IPS-20b (cell line): Measurements from ENCODE around the gene BARX2.

Experiments used
- H3K27ac ChIP-seq: one replicate; pipeline ENCODE4 v1.5.1; 2013; ENCODE audit warnings: low read length
- H3K27me3 ChIP-seq: 2 replicates; pipeline ENCODE4 v1.6.1; 2013; ENCODE audit warnings: mild to moderate bottlenecking, low read length, inconsistent platforms; ENCODE audit not compliant: insufficient read depth
- H3K36me3 ChIP-seq: 2 replicates; pipeline ENCODE4 v1.6.1; 2013; ENCODE audit warnings: low read depth, mild to moderate bottlenecking, inconsistent platforms, low read length, moderate library complexity; ENCODE audit not compliant: insufficient read depth
- H3K4me1 ChIP-seq: 2 replicates; pipeline ENCODE4 v1.6.1; 2013; ENCODE audit warnings: mild to moderate bottlenecking, control low read depth, inconsistent platforms, low read length, moderate library complexity; ENCODE audit not compliant: insufficient read depth
- H3K4me3 ChIP-seq: 2 replicates; pipeline ENCODE4 v1.5.1; 2013; ENCODE audit warnings: mild to moderate bottlenecking, low read length, inconsistent platforms
- H3K9ac ChIP-seq: 2 replicates; pipeline ENCODE4 v1.6.1; 2013; ENCODE audit warnings: low read depth, mild to moderate bottlenecking, inconsistent platforms, low read length, moderate library complexity
- H3K9me3 ChIP-seq: 2 replicates; pipeline ENCODE4 v1.6.1; 2013; ENCODE audit warnings: mild to moderate bottlenecking, low read depth, low read length, inconsistent platforms; ENCODE audit not compliant: insufficient read depth

BARX2 gene

GRCh38 chr11:129410395-129410960 is 34.8 kb downstream of the BARX2 start:
- Histone ChIP-seq H3K27ac (no peak overlapping the region), H3K36me3 (no peaks in the 10 kb centered on the region), H3K9me3 (no peaks in the 10 kb centered on the region)

GRCh38 chr11:129412494-129412893 is 36.8 kb downstream of the BARX2 start:
- H3K9me3 ChIP-seq, result no peaks in the 10 kb centered on the region
- no peaks in the 10 kb centered on the region for H3K27me3 ChIP-seq
- no peak overlapping the region for H3K9ac ChIP-seq
- H3K4me3 ChIP-seq, result no peak overlapping the region
- H3K27ac ChIP-seq, result no peak overlapping the region
- no peaks in the 10 kb centered on the region for H3K36me3 ChIP-seq
- H3K4me1 ChIP-seq, result no peaks in the 10 kb centered on the region

More at GRCh38 chr11:129410395-129410960, 34.8 kb downstream of the BARX2 start:
- no peaks in the 10 kb centered on the region for H3K4me1 ChIP-seq
- no peak overlapping the region for H3K9ac ChIP-seq
- H3K4me3 ChIP-seq, result no peak overlapping the region
- no peaks in the 10 kb centered on the region for H3K27me3 ChIP-seq

DNA sequence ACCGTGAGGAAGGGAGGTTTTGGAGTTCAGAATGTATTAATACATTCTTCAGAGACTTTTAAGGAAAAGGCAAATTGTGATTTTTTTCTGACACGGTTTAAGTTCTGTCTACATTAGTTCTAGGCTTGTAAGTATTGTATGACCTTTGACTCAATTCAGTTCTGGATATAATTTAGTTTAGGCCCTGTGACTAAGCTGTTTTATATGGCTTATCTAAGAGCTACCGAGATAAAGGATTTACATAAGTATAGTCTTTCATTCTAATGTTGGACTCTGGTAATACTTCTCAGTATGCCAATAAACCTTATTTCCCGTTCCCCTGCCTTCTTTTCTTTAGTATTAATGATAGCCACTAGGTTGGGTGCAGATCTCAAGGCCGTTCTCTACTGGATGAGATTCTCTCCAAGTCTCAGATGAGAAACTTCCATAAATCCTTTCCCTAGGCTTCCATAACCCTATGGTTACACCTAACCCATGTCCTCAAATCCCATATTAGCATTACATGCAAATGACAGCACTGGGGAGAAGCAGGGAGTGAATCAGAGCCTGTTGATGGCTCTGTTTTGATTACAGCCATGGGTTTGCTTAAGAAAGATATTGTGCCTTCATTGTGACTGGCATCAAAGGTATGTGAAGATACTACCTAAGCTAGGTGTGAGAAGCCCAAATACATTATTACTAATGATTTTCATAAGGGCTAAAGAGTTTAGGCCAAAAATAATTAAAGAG is 38.7 kb downstream of the BARX2 start:
- no peak overlapping the region for H3K27ac ChIP-seq
- no peaks in the 10 kb centered on the region for H3K4me1 ChIP-seq
- H3K36me3 ChIP-seq, result no peaks in the 10 kb centered on the region
- no peak overlapping the region for H3K4me3 ChIP-seq
- no peaks in the 10 kb centered on the region for H3K9me3 ChIP-seq
- H3K9ac ChIP-seq, result no peak overlapping the region
- H3K27me3 ChIP-seq, result no peaks in the 10 kb centered on the region

DNA sequence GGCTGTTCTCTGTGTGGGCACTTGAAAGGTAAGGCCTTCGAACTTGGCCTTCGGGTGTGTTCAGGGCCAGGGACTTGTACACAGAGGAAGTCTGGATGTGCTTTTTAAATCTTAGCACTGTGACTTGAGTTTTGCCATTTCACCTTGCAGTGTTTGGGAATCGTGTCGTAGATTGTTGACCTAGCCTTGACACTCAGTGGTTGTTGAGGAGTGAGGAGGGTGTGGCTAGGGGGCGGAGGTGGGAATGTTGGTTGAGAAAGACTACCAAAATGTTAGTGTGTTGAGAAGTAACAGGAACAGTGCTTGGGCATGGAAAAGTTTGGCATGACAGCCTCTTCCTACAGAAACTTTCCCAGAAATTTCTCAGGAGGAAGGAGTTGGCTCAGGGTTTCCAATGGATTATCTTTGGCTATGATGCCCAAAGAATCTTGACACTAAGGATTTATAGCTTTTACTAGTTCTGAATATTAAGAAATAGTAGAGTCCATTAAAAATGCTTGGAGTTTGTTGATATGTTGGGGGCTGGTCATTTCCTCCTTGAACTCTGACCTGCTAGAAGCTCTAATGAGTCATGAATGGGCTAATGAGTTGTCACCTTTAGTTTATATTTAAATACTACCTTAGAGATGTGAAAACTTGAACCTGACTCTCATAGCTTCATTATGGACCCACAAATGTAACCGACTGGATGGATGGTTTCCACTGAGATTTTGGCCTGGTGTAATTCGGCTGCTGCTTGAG is 40.6 kb downstream of the BARX2 start:
- H3K9ac ChIP-seq, result no peak overlapping the region
- no peaks in the 10 kb centered on the region for H3K36me3 ChIP-seq
- H3K27ac ChIP-seq, result no peak overlapping the region
- H3K4me1 ChIP-seq, result no peaks in the 10 kb centered on the region
- no peak overlapping the region for H3K4me3 ChIP-seq
- no peaks in the 10 kb centered on the region for H3K9me3 ChIP-seq
- H3K27me3 ChIP-seq, result no peaks in the 10 kb centered on the region

DNA sequence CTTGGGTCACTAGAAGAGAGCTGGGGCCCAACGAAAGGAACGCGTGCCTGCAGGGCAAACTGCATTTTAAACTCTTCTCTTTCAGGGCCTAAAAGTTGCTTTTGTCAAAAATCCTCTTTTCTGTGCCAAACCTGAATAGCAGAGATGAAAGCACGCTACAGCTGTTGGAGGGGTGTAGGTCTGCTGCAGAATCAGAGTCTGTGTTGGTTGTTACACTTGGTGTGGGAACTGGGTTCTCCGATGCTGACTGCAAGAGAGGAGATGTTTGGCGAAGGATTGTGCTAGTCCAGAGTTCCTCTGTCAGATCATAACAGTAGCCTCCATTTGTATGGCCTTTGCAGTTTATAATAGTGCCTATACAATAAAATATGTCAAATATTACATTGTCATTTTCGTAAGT is 41.8 kb downstream of the BARX2 start:
- no peaks in the 10 kb centered on the region for H3K9me3 ChIP-seq
- H3K4me1 ChIP-seq, result no peaks in the 10 kb centered on the region
- H3K27ac ChIP-seq, result no peak overlapping the region
- no peak overlapping the region for H3K4me3 ChIP-seq
- no peaks in the 10 kb centered on the region for H3K36me3 ChIP-seq
- H3K27me3 ChIP-seq, result no peaks in the 10 kb centered on the region
- H3K9ac ChIP-seq, result no peak overlapping the region

DNA sequence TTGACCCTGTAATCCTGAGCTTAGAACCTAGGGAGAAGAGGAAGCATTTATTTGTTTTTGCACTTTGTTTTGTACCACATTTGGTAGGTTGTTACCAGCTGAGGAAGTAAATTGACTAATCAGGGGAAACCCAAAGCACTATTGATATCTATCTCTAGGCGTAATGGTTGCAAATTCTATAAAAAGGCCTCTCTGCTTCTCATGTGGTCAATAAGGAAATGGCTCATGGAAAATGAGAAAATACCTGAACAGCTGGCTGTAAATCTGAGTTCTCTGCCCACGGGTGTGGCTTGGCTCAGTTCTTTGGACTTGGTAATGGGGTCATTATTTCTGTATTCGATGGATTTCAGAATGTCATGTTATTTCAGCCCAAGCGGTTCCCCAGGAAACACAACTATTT is 42.4 kb downstream of the BARX2 start:
- Histone ChIP-seq H3K9ac (no peak overlapping the region), H3K4me3 (no peak overlapping the region), H3K36me3 (no peaks in the 10 kb centered on the region), H3K4me1 (no peaks in the 10 kb centered on the region), H3K27me3 (no peaks in the 10 kb centered on the region), H3K9me3 (no peaks in the 10 kb centered on the region), H3K27ac (no peak overlapping the region)

DNA sequence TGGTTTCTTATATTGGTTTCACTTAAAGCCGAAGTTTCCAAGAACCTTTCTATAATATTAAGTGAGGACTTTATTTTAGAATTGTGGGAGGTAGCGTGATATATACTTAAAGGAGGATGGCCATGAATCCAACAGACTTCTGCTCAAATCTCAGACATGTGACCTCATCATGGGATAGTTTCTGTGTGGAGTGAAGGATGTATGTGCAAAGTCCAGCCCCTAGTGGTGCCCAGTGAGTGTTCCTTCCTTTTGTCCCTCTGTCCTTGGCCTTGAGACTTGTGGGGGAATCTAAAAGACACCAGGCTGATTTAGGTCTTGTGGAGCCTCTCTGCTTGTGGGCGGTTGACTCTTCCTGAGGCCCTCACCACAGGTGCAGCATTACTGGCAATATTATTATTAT is 43.7 kb downstream of the BARX2 start:
- Histone ChIP-seq H3K4me1 (no peaks in the 10 kb centered on the region), H3K36me3 (no peaks in the 10 kb centered on the region), H3K9me3 (no peaks in the 10 kb centered on the region), H3K27me3 (no peaks in the 10 kb centered on the region), H3K9ac (no peak overlapping the region), H3K4me3 (no peak overlapping the region), H3K27ac (no peak overlapping the region)

DNA sequence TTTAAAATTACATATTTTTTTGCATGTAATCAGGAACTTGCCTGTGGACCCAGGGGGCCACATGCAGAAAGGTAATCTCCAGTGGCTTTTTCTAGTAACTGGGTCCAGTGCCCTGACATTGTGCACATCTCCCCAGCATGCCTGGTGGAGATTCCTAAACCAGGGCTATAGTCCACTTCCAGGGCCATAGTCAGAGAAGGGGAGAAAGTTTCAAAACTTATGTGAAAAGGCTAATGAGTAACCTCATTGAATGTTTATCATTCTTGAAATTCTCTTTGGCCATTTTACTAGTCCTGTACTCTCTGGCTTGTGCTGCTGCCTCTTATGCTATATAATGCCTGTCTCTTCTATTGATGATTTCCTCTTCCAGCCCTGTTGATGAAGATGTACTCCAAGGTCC is 47.8 kb downstream of the BARX2 start:
- Histone ChIP-seq H3K4me3 (no peak overlapping the region), H3K9me3 (no peaks in the 10 kb centered on the region), H3K27ac (no peak overlapping the region), H3K9ac (no peak overlapping the region), H3K36me3 (no peaks in the 10 kb centered on the region), H3K4me1 (no peaks in the 10 kb centered on the region), H3K27me3 (no peaks in the 10 kb centered on the region)

DNA sequence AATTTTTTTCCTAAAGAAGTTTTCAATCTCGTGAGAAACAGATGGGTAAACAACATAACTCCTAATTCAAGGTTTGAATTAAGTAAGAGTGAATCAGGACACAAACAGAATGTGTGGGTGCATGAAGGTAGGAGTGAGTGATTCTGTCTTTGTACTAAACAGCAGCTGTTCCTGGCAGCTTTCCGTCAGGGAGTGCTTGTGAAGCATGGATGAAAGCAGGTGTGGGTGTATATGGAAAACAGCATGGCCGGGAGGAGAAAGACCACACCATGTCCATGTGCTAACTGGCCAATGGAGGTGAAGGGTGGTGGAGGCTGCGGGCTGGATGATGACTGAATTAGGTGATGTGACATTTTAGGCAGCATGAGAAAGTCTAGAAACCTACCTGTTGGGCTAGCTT is 49.6 kb downstream of the BARX2 start:
- no peak overlapping the region for H3K9ac ChIP-seq
- H3K27me3 ChIP-seq, result no peaks in the 10 kb centered on the region
- H3K4me1 ChIP-seq, result no peaks in the 10 kb centered on the region
- no peaks in the 10 kb centered on the region for H3K36me3 ChIP-seq
- H3K9me3 ChIP-seq, result no peaks in the 10 kb centered on the region
- no peak overlapping the region for H3K4me3 ChIP-seq
- H3K27ac ChIP-seq, result no peak overlapping the region

GRCh38 chr11:129426038-129426437 is 50.4 kb downstream of the BARX2 start:
- H3K9me3 ChIP-seq, result peaks cover 6% of the 10 kb centered on the region
- H3K4me1 ChIP-seq, result no peaks in the 10 kb centered on the region
- H3K9ac ChIP-seq, result no peak overlapping the region
- H3K36me3 ChIP-seq, result 0 out of 2 replicates have a peak, but pooled peaks cover under 1% of the 10 kb centered on the region
- H3K4me3 ChIP-seq, result no peak overlapping the region
- H3K27ac ChIP-seq, result no peak overlapping the region
- H3K27me3 ChIP-seq, result no peaks in the 10 kb centered on the region

GRCh38 chr11:129426776-129427175 is 51.1 kb downstream of the BARX2 start:
- no peak overlapping the region for H3K9ac ChIP-seq
- peaks cover 13% of the 10 kb centered on the region for H3K9me3 ChIP-seq

GRCh38 chr11:129427376-129427775 is 51.7 kb downstream of the BARX2 start:
- Histone ChIP-seq H3K4me3 (no peak overlapping the region), H3K4me1 (no peaks in the 10 kb centered on the region), H3K9me3 (peaks cover 13% of the 10 kb centered on the region), H3K27me3 (no peaks in the 10 kb centered on the region), H3K36me3 (0 out of 2 replicates have a peak, but pooled peaks cover 4% of the 10 kb centered on the region), H3K27ac (no peak overlapping the region), H3K9ac (no peak overlapping the region)

More at GRCh38 chr11:129426776-129427175, 51.1 kb downstream of the BARX2 start:
- Histone ChIP-seq H3K4me3 (no peak overlapping the region), H3K27me3 (no peaks in the 10 kb centered on the region), H3K27ac (no peak overlapping the region), H3K36me3 (0 out of 2 replicates have a peak, but pooled peaks cover 4% of the 10 kb centered on the region), H3K4me1 (no peaks in the 10 kb centered on the region)
